ENCODE results near the gene CDC7. TPM values are rescaled to one million over a fixed set of nuclear protein-coding genes. Genes with fewer than 3 reads are reported as not detected.

The CDC7 gene
- total and polyA plus RNA-seq, 2 donors (not counting 1 experiment from before 2014, with no cell fraction given) = 3.1 to 5.1 TPM

DNA sequence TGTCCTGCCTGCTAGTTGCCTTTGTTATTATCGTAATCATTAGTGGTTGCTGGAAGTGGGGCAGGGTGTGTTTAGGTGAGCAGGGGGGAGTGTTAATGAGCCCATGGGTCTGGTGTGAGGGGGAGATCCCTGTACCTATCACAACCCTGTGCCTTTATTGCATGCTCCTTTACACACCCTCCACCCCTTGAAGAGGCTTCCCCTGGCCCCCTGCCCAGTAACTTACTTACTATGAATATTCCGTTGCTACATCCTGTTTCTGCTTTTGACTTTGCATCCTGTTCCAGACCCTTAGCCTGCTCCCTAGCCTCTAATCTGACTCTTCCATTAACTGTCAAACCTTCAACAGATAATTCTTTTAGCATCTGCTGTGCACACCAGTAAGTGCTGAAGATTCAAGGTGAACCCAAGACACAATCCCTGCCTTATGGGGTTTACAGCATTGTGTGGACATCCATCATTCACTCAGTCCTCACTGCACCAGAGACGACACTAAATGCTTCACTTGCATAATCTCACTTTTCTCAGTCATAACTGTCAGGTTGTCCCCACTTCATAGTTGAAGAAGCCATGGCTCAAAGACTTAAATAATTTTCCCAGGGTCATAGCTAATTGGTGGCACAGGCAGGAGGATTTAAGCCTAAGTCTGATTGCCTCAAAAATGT is 47.9 kb downstream of the CDC7 start:
- no peak overlapping the region for H3K9ac ChIP-seq (ENCODE audit: insufficient read depth, low read length)
- no peak overlapping the region for H3K4me3 ChIP-seq (replicated peaks in 1 of 4; ENCODE audit: control extremely low read depth in 1 of 4, insufficient read depth in 1 of 4, low read depth in 3 of 4, low read length in 4 of 4)
- no peak for TF ChIP-seq EZH2 (IDR thresholded peaks at IDR 0.05; ENCODE audit: low read length, missing control alignments)
- TF ChIP-seq, protein P1, sequence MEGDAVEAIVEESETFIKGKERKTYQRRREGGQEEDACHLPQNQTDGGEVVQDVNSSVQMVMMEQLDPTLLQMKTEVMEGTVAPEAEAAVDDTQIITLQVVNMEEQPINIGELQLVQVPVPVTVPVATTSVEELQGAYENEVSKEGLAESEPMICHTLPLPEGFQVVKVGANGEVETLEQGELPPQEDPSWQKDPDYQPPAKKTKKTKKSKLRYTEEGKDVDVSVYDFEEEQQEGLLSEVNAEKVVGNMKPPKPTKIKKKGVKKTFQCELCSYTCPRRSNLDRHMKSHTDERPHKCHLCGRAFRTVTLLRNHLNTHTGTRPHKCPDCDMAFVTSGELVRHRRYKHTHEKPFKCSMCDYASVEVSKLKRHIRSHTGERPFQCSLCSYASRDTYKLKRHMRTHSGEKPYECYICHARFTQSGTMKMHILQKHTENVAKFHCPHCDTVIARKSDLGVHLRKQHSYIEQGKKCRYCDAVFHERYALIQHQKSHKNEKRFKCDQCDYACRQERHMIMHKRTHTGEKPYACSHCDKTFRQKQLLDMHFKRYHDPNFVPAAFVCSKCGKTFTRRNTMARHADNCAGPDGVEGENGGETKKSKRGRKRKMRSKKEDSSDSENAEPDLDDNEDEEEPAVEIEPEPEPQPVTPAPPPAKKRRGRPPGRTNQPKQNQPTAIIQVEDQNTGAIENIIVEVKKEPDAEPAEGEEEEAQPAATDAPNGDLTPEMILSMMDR (conservative IDR thresholded peaks at IDR 0.05 in 1 of 2, IDR thresholded peaks at IDR 0.05 in 1 of 2; ENCODE audit: low read depth in 1 of 2, low read length in 2 of 2) = no peak
- H3K27me3 ChIP-seq (ENCODE audit: control insufficient read depth, insufficient read depth, low read length) = no peaks in the 10 kb centered on the region
- no peaks in the 10 kb centered on the region for H3K79me2 ChIP-seq (ENCODE audit: control insufficient read depth, insufficient read depth, low read length)
- no peak overlapping the region for H3K4me2 ChIP-seq (ENCODE audit: extremely low read depth, insufficient read depth, low read length)
- H4K20me1 ChIP-seq (ENCODE audit: control insufficient read depth, extremely low read depth, insufficient read depth, low read length) = no peaks in the 10 kb centered on the region
- DNase-seq (ENCODE audit: low read depth in 2 of 2) = no peak
- H2AFZ ChIP-seq (ENCODE audit: low read length) = no peak overlapping the region
- H3K4me1 ChIP-seq (ENCODE audit: control insufficient read depth, extremely low read depth, insufficient read depth, low read length) = peaks cover 9% of the 10 kb centered on the region
- H3K36me3 ChIP-seq (ENCODE audit: control insufficient read depth, insufficient read depth, low read length) = no peaks in the 10 kb centered on the region
- H3K27ac ChIP-seq (ENCODE audit: insufficient read depth, low read length) = no peak overlapping the region
- no peaks in the 10 kb centered on the region for H3K9me3 ChIP-seq (ENCODE audit: control insufficient read depth, insufficient read depth, low read depth, low read length)

DNA sequence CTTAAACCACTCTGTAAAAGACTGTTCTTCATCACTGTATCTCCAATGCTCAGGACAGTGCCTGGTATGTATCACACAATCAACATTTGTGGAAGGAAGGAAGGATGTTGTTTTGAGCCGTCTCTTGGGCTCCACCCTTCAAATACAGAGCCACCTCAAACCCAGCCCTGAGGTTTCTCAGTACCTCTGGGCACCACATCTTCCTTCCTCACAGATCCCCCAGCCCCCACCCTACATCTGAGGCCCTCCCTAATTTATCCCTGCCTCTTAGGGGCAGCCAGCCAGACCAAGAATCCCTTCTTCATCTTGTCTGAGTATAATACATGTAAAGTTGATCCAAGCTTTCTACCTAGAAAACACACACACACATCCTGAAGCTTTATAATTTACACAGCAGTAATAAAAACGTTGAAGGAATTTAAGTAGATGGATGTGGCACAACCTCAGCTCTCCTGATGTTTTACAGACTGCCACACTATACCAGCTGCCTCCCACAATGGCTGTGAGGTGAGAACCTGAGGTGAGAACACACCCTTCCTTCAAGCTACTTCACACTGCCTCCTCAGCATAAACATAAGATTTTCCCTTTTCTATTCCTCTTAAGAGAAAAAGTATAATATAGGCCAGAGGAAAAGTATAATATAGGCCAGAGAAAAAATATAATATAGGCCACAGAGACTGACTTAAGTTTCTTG is 48.5 kb downstream of the CDC7 start:
- no peak overlapping the region for H3K9ac ChIP-seq (ENCODE audit: insufficient read depth, low read length)
- no peak overlapping the region for H3K27ac ChIP-seq (ENCODE audit: insufficient read depth, low read length)
- H3K4me1 ChIP-seq (ENCODE audit: control insufficient read depth, extremely low read depth, insufficient read depth, low read length) = peaks cover 9% of the 10 kb centered on the region
- no peak for DNase-seq (ENCODE audit: low read depth in 2 of 2)
- H3K36me3 ChIP-seq (ENCODE audit: control insufficient read depth, insufficient read depth, low read length) = no peaks in the 10 kb centered on the region
- H3K4me2 ChIP-seq (ENCODE audit: extremely low read depth, insufficient read depth, low read length) = no peak overlapping the region
- H2AFZ ChIP-seq (ENCODE audit: low read length) = no peak overlapping the region
- no peaks in the 10 kb centered on the region for H4K20me1 ChIP-seq (ENCODE audit: control insufficient read depth, extremely low read depth, insufficient read depth, low read length)
- TF ChIP-seq EZH2 (IDR thresholded peaks at IDR 0.05; ENCODE audit: low read length, missing control alignments) = no peak
- TF ChIP-seq, protein P1 (conservative IDR thresholded peaks at IDR 0.05 in 1 of 2, IDR thresholded peaks at IDR 0.05 in 1 of 2; ENCODE audit: low read depth in 1 of 2, low read length in 2 of 2) = no peak
- no peak overlapping the region for H3K4me3 ChIP-seq (replicated peaks in 1 of 4; ENCODE audit: control extremely low read depth in 1 of 4, insufficient read depth in 1 of 4, low read depth in 3 of 4, low read length in 4 of 4)
- no peaks in the 10 kb centered on the region for H3K9me3 ChIP-seq (ENCODE audit: control insufficient read depth, insufficient read depth, low read depth, low read length)
- H3K27me3 ChIP-seq (ENCODE audit: control insufficient read depth, insufficient read depth, low read length) = no peaks in the 10 kb centered on the region
- H3K79me2 ChIP-seq (ENCODE audit: control insufficient read depth, insufficient read depth, low read length) = no peaks in the 10 kb centered on the region

DNA sequence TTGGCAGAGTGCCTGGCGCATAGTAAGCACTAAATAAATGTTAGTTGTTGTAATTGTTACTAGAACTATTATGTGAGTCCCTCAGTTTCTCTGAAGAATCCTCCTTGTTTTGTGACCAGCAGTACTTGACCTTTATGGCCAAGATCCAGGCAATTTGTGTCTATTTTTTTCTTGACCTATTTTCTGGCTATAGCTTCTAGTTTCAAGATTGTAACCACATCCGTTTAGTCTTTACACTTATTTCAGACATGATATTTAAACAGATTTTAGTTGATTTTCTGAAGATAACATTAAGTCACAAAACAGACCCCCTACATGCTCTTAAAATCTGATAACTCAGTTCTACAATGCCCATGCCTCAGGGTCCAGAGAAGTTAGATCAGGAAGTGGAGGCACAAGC is 50.3 kb downstream of the CDC7 start:
- Histone ChIP-seq H4K20me1 (ENCODE audit: control insufficient read depth, extremely low read depth, insufficient read depth, low read length) (no peaks in the 10 kb centered on the region), H3K9ac (ENCODE audit: insufficient read depth, low read length) (no peak overlapping the region), H3K27me3 (ENCODE audit: control insufficient read depth, insufficient read depth, low read length) (no peaks in the 10 kb centered on the region), H3K79me2 (ENCODE audit: control insufficient read depth, insufficient read depth, low read length) (no peaks in the 10 kb centered on the region), H3K27ac (ENCODE audit: insufficient read depth, low read length) (no peak overlapping the region), H3K9me3 (ENCODE audit: control insufficient read depth, insufficient read depth, low read depth, low read length) (no peaks in the 10 kb centered on the region), H3K4me2 (ENCODE audit: extremely low read depth, insufficient read depth, low read length) (no peak overlapping the region), H3K4me3 (replicated peaks in 1 of 4; ENCODE audit: control extremely low read depth in 1 of 4, insufficient read depth in 1 of 4, low read depth in 3 of 4, low read length in 4 of 4) (no peak overlapping the region), H3K4me1 (ENCODE audit: control insufficient read depth, extremely low read depth, insufficient read depth, low read length) (peaks cover 18% of the 10 kb centered on the region), H2AFZ (ENCODE audit: low read length) (no peak overlapping the region), H3K36me3 (ENCODE audit: control insufficient read depth, insufficient read depth, low read length) (no peaks in the 10 kb centered on the region)
- no peak for DNase-seq (ENCODE audit: low read depth in 2 of 2)
- no peak for TF ChIP-seq EZH2 (IDR thresholded peaks at IDR 0.05; ENCODE audit: low read length, missing control alignments)
- TF ChIP-seq, protein P1 (conservative IDR thresholded peaks at IDR 0.05 in 1 of 2, IDR thresholded peaks at IDR 0.05 in 1 of 2; ENCODE audit: low read depth in 1 of 2, low read length in 2 of 2) = no peak
